Measurements from ENCODE around the gene ABCC8. TPM values are rescaled to one million over a fixed set of nuclear protein-coding genes. Genes with fewer than 3 reads are reported as not detected.

The ABCC8 gene
- total RNA-seq, 1 donor from 2014 or later = not detected

DNA sequence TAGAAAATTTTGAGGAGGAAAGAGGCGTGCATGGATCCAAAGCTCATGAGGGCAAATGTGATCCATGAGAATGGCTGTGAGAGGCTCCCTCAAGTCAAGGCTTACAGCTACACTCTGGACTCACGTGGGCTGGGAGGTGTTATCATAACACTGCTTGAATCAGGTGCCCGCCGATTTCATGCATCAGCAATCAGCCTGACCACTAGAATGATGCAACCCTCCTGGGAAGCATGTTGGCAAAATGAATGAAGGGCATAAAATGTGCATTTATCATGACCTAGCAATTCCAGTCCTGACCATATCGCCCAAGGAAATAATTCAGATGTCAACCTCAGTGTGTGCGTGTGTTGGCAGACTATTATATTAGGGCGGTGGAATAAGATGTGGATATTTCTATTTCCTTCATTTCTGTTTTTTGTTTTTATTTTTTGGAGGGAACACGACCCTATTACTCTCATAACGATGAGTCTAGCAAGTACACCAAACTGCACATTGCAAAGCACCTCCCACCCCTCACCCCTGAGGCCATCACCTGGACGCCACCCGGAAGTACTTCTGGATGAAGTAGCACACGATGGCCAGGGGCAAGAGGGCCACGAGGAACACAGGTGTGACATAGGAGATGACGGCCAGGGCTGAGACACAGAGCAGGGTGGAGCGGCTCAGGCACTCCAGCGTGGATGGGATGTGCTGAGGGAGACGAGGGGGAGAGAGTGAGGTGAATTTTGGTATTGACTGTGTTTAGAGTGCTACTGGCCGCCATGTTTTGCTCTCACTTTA is 72.5 kb downstream of the ABCC8 start:
- no peak for TF ChIP-seq CTCF (IDR thresholded peaks at IDR 0.05)
- peak; percentile 72 for DNase-seq (ENCODE audit: low spot score)
- Mint-ChIP-seq H3K4me1 (ENCODE audit: low read depth) (peaks cover 10% of the 10 kb centered on the region), H3K27me3 (ENCODE audit: low read depth) (peaks cover 4% of the 10 kb centered on the region), H3K4me3 (ENCODE audit: unreplicated experiment) (no peak overlapping the region), H3K36me3 (ENCODE audit: low read depth) (no peaks in the 10 kb centered on the region), H3K27ac (ENCODE audit: unreplicated experiment) (no peak overlapping the region), H3K9me3 (ENCODE audit: low read depth) (peaks cover 5% of the 10 kb centered on the region)

DNA sequence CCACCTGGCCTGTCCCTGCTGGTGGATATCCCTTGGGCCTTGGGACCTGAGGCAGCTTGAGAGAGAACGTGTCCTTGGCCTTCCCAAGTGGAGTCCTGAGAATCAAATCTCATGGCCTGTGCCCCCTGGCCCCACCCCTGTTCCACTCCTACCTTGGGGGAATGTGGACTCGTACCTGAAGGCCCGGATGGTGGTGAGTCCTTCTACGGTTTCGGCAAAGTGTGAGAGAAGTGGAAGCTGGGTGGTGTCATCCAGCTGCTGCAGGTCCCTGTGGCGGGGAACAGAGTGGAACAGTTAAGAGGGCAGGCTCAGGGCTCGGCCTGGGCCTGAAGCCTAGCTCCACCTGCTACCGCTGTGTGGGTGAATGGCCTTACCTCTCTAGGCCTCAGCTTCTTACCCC is 74.2 kb downstream of the ABCC8 start:
- Mint-ChIP-seq H3K27me3 (ENCODE audit: low read depth) (peaks cover 12% of the 10 kb centered on the region), H3K4me1 (ENCODE audit: low read depth) (peaks cover 10% of the 10 kb centered on the region), H3K4me3 (ENCODE audit: unreplicated experiment) (no peak overlapping the region), H3K9me3 (ENCODE audit: low read depth) (peaks cover 1% of the 10 kb centered on the region), H3K36me3 (ENCODE audit: low read depth) (no peaks in the 10 kb centered on the region), H3K27ac (ENCODE audit: unreplicated experiment) (no peak overlapping the region)
- peak; percentile 59 for DNase-seq (ENCODE audit: low spot score)
- TF ChIP-seq CTCF (IDR thresholded peaks at IDR 0.05) = no peak

DNA sequence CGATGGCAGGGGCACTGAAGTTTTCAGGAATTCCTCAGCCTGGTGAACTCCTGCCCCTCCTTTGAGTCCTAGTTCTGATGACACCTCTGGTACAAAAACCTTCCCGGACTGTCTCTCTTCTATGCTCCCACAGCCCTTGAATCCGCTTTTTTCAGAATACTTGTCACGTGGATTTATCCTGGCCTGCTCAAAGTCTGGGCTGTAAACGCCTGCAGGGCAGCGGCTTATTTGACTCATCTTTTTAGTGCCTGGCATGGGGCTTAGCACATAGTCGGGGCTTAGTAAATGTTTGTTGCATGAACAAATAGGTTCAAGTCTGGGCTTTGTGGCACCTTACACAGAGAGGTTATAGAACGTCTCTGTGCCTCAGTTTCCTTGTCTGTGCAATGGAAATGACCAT is 74.8 kb downstream of the ABCC8 start:
- Mint-ChIP-seq H3K27me3 (ENCODE audit: low read depth) (peaks cover 12% of the 10 kb centered on the region), H3K36me3 (ENCODE audit: low read depth) (no peaks in the 10 kb centered on the region), H3K4me3 (ENCODE audit: unreplicated experiment) (no peak overlapping the region), H3K9me3 (ENCODE audit: low read depth) (no peaks in the 10 kb centered on the region), H3K4me1 (ENCODE audit: low read depth) (peaks cover 10% of the 10 kb centered on the region), H3K27ac (ENCODE audit: unreplicated experiment) (no peak overlapping the region)
- no peak for TF ChIP-seq CTCF (IDR thresholded peaks at IDR 0.05)
- DNase-seq (ENCODE audit: low spot score) = no peak

DNA sequence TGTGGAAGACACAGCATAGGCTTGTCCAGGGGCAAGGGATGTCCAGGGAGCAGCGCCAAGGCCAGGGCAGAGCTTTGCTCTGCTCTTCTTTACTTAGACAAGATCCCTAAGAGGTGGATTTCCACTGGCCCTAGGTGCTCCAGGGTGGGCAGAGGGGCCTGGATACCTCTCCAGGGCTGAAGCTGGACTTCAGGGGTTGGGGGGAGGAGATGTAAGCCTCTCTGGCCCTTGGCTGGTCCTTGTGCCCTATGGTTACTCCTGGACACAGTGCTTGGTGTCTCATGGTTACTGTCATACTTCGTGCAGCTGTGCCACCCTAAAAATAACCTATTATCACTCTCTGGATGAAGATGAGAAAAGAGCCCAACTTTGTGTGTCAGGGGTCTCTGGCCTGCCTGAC is 75.3 kb downstream of the ABCC8 start:
- peaks cover 14% of the 10 kb centered on the region for H3K27me3 Mint-ChIP-seq (ENCODE audit: low read depth)
- DNase-seq (ENCODE audit: low spot score) = no peak
- no peaks in the 10 kb centered on the region for H3K36me3 Mint-ChIP-seq (ENCODE audit: low read depth)
- H3K27ac Mint-ChIP-seq (ENCODE audit: unreplicated experiment) = no peak overlapping the region
- TF ChIP-seq CTCF (IDR thresholded peaks at IDR 0.05) = no peak
- peaks cover 10% of the 10 kb centered on the region for H3K4me1 Mint-ChIP-seq (ENCODE audit: low read depth)
- no peak overlapping the region for H3K4me3 Mint-ChIP-seq (ENCODE audit: unreplicated experiment)
- no peaks in the 10 kb centered on the region for H3K9me3 Mint-ChIP-seq (ENCODE audit: low read depth)

GRCh38 chr11:17400048-17400775 is 76.4 kb downstream of the ABCC8 start:
- Mint-ChIP-seq H3K4me1 (ENCODE audit: low read depth) (no peaks in the 10 kb centered on the region), H3K27ac (ENCODE audit: unreplicated experiment) (no peak overlapping the region), H3K27me3 (ENCODE audit: low read depth) (peaks cover 14% of the 10 kb centered on the region), H3K36me3 (ENCODE audit: low read depth) (no peaks in the 10 kb centered on the region), H3K4me3 (ENCODE audit: unreplicated experiment) (no peak overlapping the region), H3K9me3 (ENCODE audit: low read depth) (no peaks in the 10 kb centered on the region)
- DNase-seq (ENCODE audit: low spot score) = no peak
- no peak for TF ChIP-seq CTCF (IDR thresholded peaks at IDR 0.05)
